NCI-H69 (cell line): ENCODE results near the gene NBAS.
"Not testable (repeated sequence)": the region's sequence is repeated elsewhere in the genome, so short reads cannot be mapped to it uniquely, and the experiment has no call there.

Experiments used
- DNase-seq: peaks from one replicate; lab custom pipeline; 2025; lab: John Stamatoyannopoulos, UW

NBAS gene

GRCh38 chr2:15460112-15460620, 101.0 kb downstream of the NBAS start:
- no peak for DNase-seq

GRCh38 chr2:15458277-15458676, 102.9 kb downstream of the NBAS start:
- DNase-seq = no peak

- DNase-seq = no peak
Measured at GRCh38 chr2:15457868-15458267, 103.3 kb downstream of the NBAS start.

- no peak for DNase-seq
Measured at GRCh38 chr2:15456352-15456751, 104.8 kb downstream of the NBAS start.

GRCh38 chr2:15450808-15451207, 110.3 kb downstream of the NBAS start:
- no peak for DNase-seq

GRCh38 chr2:15449556-15450236, 111.4 kb downstream of the NBAS start:
- DNase-seq = no peak

GRCh38 chr2:15448250-15448839, 112.8 kb downstream of the NBAS start:
- no peak for DNase-seq

GRCh38 chr2:15447381-15447780, 113.8 kb downstream of the NBAS start:
- DNase-seq = no peak

- no peak for DNase-seq
Measured at GRCh38 chr2:15446961-15447360, 114.2 kb downstream of the NBAS start.

- no peak for DNase-seq
Measured at GRCh38 chr2:15445891-15446562, 115.1 kb downstream of the NBAS start.

GRCh38 chr2:15439768-15440524, 121.2 kb downstream of the NBAS start:
- DNase-seq = not testable (repeated sequence)

- not testable (repeated sequence) for DNase-seq
Measured at GRCh38 chr2:15439366-15439765, 121.8 kb downstream of the NBAS start.

- no peak for DNase-seq
Measured at GRCh38 chr2:15436195-15436594, 124.9 kb downstream of the NBAS start.

- DNase-seq = no peak
Measured at GRCh38 chr2:15435474-15435873, 125.7 kb downstream of the NBAS start.

- no peak for DNase-seq
Measured at GRCh38 chr2:15432642-15433256, 128.4 kb downstream of the NBAS start.

- DNase-seq = no peak
Measured at GRCh38 chr2:15429032-15429431, 132.1 kb downstream of the NBAS start.

- no peak for DNase-seq
Measured at GRCh38 chr2:15427987-15428386, 133.1 kb downstream of the NBAS start.

GRCh38 chr2:15426606-15427005, 134.5 kb downstream of the NBAS start:
- no peak for DNase-seq

GRCh38 chr2:15425712-15426111, 135.4 kb downstream of the NBAS start:
- DNase-seq = no peak

GRCh38 chr2:15421753-15422152, 139.4 kb downstream of the NBAS start:
- no peak for DNase-seq

- DNase-seq = no peak
Measured at GRCh38 chr2:15415748-15416147, 145.4 kb downstream of the NBAS start.

- no peak for DNase-seq
Measured at GRCh38 chr2:15412779-15413178, 148.4 kb downstream of the NBAS start.
